GM21723 (cell line): ENCODE measurements around the gene PPP6R3.

ENCODE experiments used
- ATAC-seq: cut with Tn5 transposase; IDR thresholded peaks from one replicate; pipeline ENCODE4 v1.9.1; 2021; ENCODE audit warnings: mild to moderate bottlenecking, moderate library complexity; ENCODE audit not compliant: unreplicated experiment

Gene PPP6R3

DNA sequence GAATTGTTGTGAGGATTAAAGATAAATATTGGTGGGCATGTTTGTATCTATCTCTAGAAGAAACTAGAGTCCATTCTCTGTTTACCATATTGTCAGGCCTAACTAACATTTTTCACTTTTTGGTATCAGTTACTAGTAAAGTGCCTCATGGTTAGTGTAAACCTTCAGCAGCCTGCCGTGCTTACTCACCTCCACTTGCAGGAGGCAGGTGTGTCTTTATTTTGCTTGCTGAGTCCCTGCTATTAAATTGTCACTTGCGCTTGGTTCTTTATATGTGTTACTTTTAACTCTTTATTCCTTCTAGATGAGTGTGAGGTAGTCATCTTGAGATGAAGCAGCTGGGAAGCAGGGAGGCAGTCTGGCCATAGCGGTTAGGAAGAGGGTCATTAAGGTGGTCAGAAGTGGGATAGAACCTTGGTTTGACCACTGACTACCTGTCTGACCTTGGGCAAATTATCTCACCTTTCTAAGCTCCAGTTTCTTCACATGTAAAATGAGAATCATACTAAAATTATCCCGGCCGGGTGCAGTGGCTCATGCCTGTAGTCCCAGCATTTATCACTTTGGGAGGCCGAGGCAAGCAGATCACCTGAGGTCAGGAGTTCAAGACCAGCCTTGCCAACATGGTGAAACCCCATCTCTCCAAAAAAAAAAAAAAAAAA lies 21.2 kb downstream of the PPP6R3 start:
- ATAC-seq = no peak

- ATAC-seq = no peak
Observed at GRCh38 chr11:68488623-68489022, 28.1 kb downstream of the PPP6R3 start.

GRCh38 chr11:68495220-68495729 lies 34.7 kb downstream of the PPP6R3 start:
- ATAC-seq = no peak

GRCh38 chr11:68495872-68496271 lies 35.3 kb downstream of the PPP6R3 start:
- no peak for ATAC-seq

DNA sequence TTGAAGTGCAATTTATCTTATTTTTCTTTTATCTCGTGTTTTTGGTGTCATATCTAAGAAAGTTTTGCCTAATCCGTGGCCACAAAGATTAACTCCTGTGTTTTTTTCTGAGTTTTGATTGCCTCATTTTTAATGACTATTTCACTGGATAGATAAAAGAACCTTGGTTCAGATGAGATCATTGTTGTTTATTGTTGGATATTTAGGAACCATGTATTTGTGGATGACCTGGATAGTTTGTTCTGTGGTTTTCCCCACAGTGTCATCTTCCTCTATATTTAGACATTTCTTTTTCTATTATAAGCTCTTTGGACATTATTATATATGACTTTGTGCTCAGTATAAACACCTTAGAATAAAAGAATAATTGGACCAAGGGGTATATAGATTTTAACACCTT lies 37.2 kb downstream of the PPP6R3 start:
- ATAC-seq = no peak

GRCh38 chr11:68498321-68498720 lies 37.8 kb downstream of the PPP6R3 start:
- no peak for ATAC-seq

GRCh38 chr11:68498903-68499883 lies 38.6 kb downstream of the PPP6R3 start:
- ATAC-seq = peak; percentile 45

DNA sequence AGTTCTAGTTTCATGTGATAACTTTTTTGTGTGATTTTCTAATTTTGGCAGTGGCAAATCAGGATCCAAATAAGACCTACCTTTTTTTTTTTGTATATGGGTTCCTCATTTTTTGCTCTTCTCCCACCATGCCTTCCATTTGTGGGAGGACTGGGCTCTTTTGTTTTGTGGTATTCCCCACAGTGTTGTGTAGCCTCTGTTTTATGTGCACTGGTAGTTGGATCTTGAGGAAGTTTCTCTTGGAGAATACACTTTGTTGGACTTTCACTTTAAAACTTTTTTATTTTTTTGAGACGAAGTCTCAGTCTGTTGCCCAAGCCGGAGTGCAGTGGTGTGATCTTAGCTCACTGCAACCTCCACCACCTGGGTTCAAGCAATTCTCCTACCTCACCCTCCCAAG lies 39.7 kb downstream of the PPP6R3 start:
- ATAC-seq = no peak

GRCh38 chr11:68501813-68502212 lies 41.3 kb downstream of the PPP6R3 start:
- no peak for ATAC-seq

DNA sequence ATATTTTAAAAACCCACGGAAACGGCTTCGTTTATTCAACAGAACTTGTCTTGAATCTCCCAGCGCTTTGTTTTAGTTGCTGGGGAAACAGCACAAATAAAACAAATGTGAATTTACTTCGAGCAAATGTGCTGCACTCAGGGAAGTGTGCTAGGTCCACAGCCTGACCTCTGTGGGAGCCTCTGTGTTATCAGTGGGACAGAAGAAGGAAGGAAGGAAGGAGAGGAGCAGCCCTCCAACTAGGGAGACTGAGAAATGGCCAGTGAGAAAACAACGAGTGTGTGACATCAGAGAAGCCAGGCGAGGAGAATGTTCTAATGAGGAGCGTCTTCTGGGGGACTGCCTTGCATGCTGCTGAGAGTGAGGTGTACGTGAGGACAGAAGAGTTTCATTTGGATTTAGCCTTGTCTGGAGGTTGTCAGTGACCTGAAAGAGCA lies 42.7 kb downstream of the PPP6R3 start:
- no peak for ATAC-seq

DNA sequence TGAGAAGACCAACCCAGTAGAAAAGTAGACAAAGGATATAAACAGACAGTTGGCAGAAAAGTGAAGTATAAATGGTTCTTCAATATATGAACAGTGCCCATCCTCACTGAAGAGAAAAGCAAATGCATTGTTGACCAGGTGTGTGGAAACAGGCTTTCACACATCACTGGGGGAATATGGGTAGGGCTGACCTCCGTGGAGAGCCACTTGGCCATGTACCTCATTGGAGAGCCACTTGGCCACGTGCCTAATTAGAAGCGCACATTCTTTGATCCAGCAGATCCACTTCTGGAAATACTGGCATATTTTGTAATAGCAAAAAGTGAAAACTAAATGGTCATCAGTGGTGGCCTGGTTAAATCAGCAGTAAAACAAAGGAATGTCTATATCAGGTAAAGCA lies 43.2 kb downstream of the PPP6R3 start:
- no peak for ATAC-seq

DNA sequence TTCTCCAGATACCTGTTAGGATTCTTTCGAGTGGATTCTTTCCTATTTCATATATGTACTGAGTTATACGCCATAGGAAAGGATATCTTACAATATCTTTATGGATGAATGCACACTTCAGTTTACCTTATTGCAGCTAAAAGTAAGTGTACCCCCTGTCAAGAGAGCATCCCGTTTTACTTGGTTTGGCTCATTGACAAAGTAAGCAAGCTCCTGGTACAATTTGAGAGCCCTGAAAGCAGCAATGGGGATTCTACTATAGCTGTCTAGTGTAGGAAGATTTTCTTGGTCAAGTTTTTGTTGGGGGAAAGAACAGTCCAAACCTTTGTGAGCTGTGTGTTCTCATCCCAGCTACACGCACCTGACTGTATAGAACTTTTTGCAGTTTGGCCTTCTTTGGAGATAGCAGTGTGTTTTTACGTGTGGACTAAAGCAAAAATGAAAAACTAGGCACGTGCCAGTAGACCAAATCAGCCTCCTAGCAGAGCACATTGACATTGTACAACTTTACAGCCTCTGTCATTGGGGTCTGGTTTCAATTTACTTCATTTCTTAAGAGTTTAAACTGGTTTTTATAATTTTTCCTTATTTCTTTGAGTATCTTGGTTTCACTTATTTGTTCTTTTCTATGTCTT lies 44.0 kb downstream of the PPP6R3 start:
- ATAC-seq = no peak

DNA sequence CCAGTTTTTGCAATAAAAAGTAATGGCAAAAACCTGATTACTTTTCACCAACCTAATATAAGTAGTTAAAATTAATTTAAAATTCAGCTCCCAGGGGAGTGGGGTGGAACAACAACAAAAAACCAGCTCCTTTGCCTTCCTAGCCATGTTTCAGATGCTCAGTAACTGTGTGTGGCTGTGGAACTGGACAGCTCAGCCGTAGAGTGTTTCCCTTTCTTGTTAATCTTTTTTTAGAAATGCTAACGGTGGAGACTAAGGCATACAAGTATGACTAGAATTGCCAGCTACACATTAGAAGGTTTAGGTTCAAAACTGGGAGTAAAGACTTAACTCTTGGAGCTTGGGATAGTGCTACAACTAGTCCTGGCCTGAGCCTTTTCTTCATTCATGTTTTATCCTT lies 45.0 kb downstream of the PPP6R3 start:
- ATAC-seq = no peak

- no peak for ATAC-seq
Observed at GRCh38 chr11:68506908-68507307, 46.4 kb downstream of the PPP6R3 start.

DNA sequence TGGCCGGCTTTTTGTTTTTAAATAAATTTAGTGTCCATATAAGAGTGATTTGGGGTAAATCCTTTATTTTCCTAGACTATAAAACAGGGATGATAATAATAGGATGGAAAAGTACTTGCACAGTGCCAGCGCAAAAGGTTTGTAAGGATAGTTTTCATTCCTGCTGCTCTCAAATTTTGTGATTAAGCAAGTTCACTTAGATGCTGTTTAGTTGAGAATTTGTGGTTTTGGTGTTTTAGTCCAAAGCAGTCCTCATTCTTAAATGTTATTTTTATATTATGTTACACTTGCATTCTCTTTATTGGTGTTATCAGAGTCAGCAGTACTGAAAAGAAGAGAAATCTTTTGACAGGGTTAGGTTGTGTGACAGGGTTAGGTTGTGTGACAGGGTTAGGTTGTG lies 47.9 kb downstream of the PPP6R3 start:
- no peak for ATAC-seq

- ATAC-seq = no peak
Observed at GRCh38 chr11:68509066-68509465, 48.5 kb downstream of the PPP6R3 start.

DNA sequence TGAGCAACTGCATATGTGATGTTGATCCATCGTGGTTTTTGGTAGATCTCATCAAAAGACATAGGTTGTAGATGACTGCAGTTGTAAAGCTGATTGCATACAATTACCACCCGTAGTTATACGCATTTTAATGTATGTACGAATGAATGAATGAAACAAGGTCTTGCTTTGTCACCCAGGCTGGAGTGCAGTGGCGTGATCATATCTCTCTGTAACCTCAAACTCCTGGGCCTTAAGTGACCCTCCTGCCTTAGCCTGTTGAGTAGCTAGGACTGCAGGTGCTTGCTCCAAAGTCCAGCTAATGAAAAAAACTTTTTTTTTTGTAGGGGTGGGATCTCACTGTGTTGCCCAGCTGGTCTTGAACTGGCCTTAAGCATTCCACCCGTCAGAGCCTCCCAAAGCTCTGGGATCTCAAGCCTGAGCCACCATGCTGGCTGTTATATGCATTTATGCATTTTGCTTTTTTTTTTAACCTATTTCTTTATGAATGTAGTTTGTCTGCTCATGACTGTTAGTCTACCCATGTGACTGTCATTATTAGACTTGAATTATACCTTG lies 53.5 kb downstream of the PPP6R3 start:
- no peak for ATAC-seq

DNA sequence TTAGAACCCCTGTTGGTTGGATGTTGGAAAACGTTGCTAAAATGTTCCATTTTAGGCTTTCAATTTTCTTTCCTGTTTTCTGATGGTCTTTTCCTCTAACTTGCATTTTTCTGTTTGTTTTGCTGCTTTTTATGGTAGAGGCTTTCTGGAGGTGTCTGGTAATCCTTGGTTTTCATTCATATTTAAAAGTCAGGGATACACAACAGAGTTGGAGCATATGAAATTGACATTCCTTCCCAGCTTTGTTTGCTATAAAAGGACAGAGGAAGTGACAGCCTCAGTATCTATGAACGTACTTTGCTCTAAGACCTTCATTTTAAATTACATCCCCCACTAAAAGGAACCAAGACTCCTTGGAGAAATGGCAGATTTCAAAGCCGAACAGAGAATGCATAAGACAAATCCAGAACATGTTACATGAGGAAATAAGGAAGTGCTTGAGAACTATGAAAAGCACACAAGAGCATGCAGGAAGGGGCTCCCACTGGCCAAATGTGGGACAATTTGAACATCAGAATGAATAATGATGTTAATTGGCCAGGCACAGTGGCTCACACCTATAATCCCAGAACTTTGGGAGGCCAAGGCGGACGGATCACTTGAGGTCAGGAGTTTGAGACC lies 56.7 kb downstream of the PPP6R3 start:
- ATAC-seq = no peak

GRCh38 chr11:68518191-68518590 lies 57.6 kb downstream of the PPP6R3 start:
- ATAC-seq = no peak

DNA sequence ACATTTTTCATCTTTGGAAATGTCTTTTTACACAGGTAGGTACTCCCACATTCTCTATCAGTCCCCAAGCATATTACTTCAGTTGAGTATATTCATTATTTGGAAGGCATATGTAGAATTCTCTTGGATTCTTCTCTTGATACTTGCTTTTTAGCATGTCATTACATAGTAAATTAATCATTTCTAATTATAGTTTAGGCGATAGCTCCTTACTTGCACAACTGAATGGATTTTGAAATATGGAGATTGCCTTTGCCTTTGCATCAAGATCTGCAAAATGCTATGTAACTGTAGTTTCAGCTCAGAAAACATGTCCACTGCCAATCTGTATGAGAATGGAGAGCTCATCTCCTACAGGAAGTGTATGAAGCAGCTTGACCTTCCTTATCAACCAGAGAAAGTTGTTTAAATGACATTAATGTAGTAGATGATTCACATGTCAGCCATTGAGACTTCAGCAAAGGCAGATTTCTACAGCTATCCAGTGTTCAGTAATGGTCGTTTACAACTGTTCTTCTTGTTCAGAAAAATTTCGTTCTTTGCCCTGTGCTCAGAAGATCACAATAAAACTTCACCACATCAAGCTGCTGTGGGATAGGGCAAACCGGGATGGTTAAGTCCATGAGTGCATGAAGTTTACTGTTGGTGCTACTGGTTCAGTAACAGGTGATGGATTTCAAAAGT lies 61.6 kb downstream of the PPP6R3 start:
- ATAC-seq = no peak
